ENCODE data around the gene ATF5. TPM values are rescaled to one million over a fixed set of nuclear protein-coding genes. Genes with fewer than 3 reads are reported as not detected.

Gene ATF5
- total and polyA plus RNA-seq, 12 donors, result 6.4 to 33.8 (median 9.9) TPM

- Histone ChIP-seq H3K27me3 (peaks cover 0 to 9% (median 0%) of the 10 kb centered on the region in 7 donors), H3K36me3 (peaks cover 0 to 14% (median 1%) of the 10 kb centered on the region in 9 donors), H3K4me3 (no peak overlapping the region), H3K27ac (no peak overlapping the region), H3K4me1 (peaks cover 5 to 28% (median 11%) of the 10 kb centered on the region in 9 donors), H3K9me3 (no peaks in the 10 kb centered on the region)
- no peak for ATAC-seq
- 87% methylated on average over 17 of the region's 17 CpGs for WGBS, 2 donors
- intact Hi-C loops (cut with DNase I), result no loop called here
- no peak for TF ChIP-seq CTCF (IDR thresholded peaks at IDR 0.05)
- DNase-seq, result no peak
Measured at GRCh38 chr19:49891393-49891792, 37.6 kb upstream of the ATF5 start.

- intact Hi-C loops (cut with DNase I), result no loop called here
Measured at GRCh38 chr19:49892716-49893115, 36.3 kb upstream of the ATF5 start.

GRCh38 chr19:49894011-49894664 is 34.9 kb upstream of the ATF5 start:
- TF ChIP-seq CTCF (IDR thresholded peaks at IDR 0.05), result no peak
- Histone ChIP-seq H3K36me3 (no peaks in the 10 kb centered on the region), H3K27me3 (peaks cover 0 to 12% (median 0%) of the 10 kb centered on the region in 7 donors), H3K4me1 (peaks cover 8 to 40% (median 22%) of the 10 kb centered on the region in 9 donors), H3K4me3 (no peak overlapping the region), H3K9me3 (no peaks in the 10 kb centered on the region), H3K27ac (no peak overlapping the region)
- DNase-seq (no peak), ATAC-seq (no peak)
- WGBS, 2 donors, result 96% methylated on average over 18 of the region's 18 CpGs
- intact Hi-C loops (cut with DNase I), result no loop called here

More at GRCh38 chr19:49892716-49893115, 36.3 kb upstream of the ATF5 start:
- Histone ChIP-seq H3K36me3 (peaks cover 0 to 7% (median 0%) of the 10 kb centered on the region in 9 donors), H3K27ac (no peak overlapping the region), H3K9me3 (no peaks in the 10 kb centered on the region), H3K4me1 (peaks cover 8 to 33% (median 21%) of the 10 kb centered on the region in 9 donors), H3K4me3 (no peak overlapping the region), H3K27me3 (peaks cover 0 to 12% (median 0%) of the 10 kb centered on the region in 7 donors)
- TF ChIP-seq CTCF (IDR thresholded peaks at IDR 0.05), result no peak
- WGBS, 2 donors, result 92 to 95% methylated on average over 1 of the region's 1 CpG
- ATAC-seq (no peak), DNase-seq (no peak)

GRCh38 chr19:49894879-49895565 is 34.0 kb upstream of the ATF5 start:
- no peak for TF ChIP-seq CTCF (IDR thresholded peaks at IDR 0.05)
- Histone ChIP-seq H3K9me3 (no peaks in the 10 kb centered on the region), H3K4me1 (peaks cover 5 to 33% (median 16%) of the 10 kb centered on the region in 9 donors), H3K36me3 (no peaks in the 10 kb centered on the region), H3K27me3 (peaks cover 0 to 12% (median 0%) of the 10 kb centered on the region in 7 donors), H3K27ac (peak overlapping the region in 1 of 10 donors; percentile 86), H3K4me3 (peak overlapping the region in 1 of 10 donors; percentile 36)
- 81 to 87% methylated on average over 17 of the region's 17 CpGs for WGBS, 2 donors
- ATAC-seq (no peak), DNase-seq (no peak)
- intact Hi-C loops (cut with DNase I), result no loop called here

All from heart right ventricle (tissue), 16 donors.